Gastrocnemius medialis (tissue), 4 donors: Measurements from ENCODE around the gene RNU6-9. TPM values are rescaled to one million over a fixed set of nuclear protein-coding genes. Genes with fewer than 3 reads are reported as not detected.

Experiments used
- ATAC-seq, 2 donors: fragments of 150-250 bp; one replicate each; pipeline ENCODE4 v1.9.1; 2016
- DNase-seq, 2 donors: peaks; one replicate each; pipeline ENCODE4 v3.0.0-alpha.2; 2019
- H3K27ac ChIP-seq, 4 donors: fragments of 200-600 bp; sonication (generic); 1 replicate in 1 of 4; 2 replicates in 3 of 4; pipeline ENCODE4 v1.5.1; 2016 to 2018; ENCODE audit warnings: mild to moderate bottlenecking in 2 of 4, moderate library complexity in 1 of 4
- H3K27me3 ChIP-seq, 3 donors: fragments of 200-600 bp; sonication (generic) in 2 of 3; 1 replicate in 1 of 3; 2 replicates in 2 of 3; pipeline versions ENCODE4 v1.5.1 to v1.6.0; 2016 to 2019; ENCODE audit warnings: mild to moderate bottlenecking in 1 of 3, moderate library complexity in 1 of 3
- H3K36me3 ChIP-seq, 2 donors: fragments of 200-600 bp; sonication (generic) in 1 of 2; one replicate each; pipeline ENCODE4 v1.5.1; 2017 to 2018
- H3K4me1 ChIP-seq, 2 donors: fragments of 200-600 bp; sonication (generic) in 1 of 2; one replicate each; pipeline ENCODE4 v1.5.1; 2016 to 2017; ENCODE audit warnings: mild to moderate bottlenecking in 2 of 2
- H3K4me3 ChIP-seq, 4 donors: fragments of 200-600 bp; sonication (generic) in 3 of 4; 1 replicate in 1 of 4; 2 replicates in 3 of 4; pipeline ENCODE4 v1.5.1; 2016 to 2019; ENCODE audit warnings: mild to moderate bottlenecking in 2 of 4
- H3K9me3 ChIP-seq, 3 donors: fragments of 200-600 bp; sonication (generic) in 2 of 3; 1 replicate in 1 of 3; 2 replicates in 2 of 3; pipeline ENCODE4 v1.5.1; 2016 to 2019
- CTCF ChIP-seq, 5 experiments: fragments of 450-650 bp in 3 of 5; fragments of 200-600 bp in 2 of 5; sonication (generic) in 2 of 5; IDR thresholded peaks in 4 of 5; conservative IDR thresholded peaks in 1 of 5; 1 replicate in 4 of 5; 2 replicates in 1 of 5; pipeline ENCODE4 v1.5.1; 2016 to 2019; ENCODE audit warnings: antibody characterized with exemption in 5 of 5, mild to moderate bottlenecking in 3 of 5, moderate library complexity in 3 of 5
- POLR2A ChIP-seq, 2 donors: fragments of 450-650 bp; IDR thresholded peaks; one replicate each; pipeline ENCODE4 v1.6.1; 2017; ENCODE audit warnings: antibody characterized with exemption in 2 of 2, mild to moderate bottlenecking in 2 of 2, moderate library complexity in 2 of 2
- in situ Hi-C, 4 donors: fragments of 200-750 bp; cut with MboI; loops; one replicate each; pipeline versions ENCODE4 v1.15.0 to v1.8.0; 2017; ENCODE audit warnings: low sequenced_read_pairs in 4 of 4
- intact Hi-C: fragments of 100-400 bp; cut with DNase I; formaldehyde crosslinking; loops from one replicate; pipeline ENCODE4 v1.15.1; 2023; ENCODE audit warnings: low total_unique reads
- total RNA-seq, 4 donors: library from RNA; depleted of rRNA; stranded (reverse); fragments of >200 nt; gene quantifications; one replicate each; pipeline versions ENCODE4 v1.1.0 to v1.2.3, GENCODE V29; 2016

RNU6-9 gene
- total RNA-seq, 4 donors from 2014 or later: not detected

- H3K36me3 ChIP-seq: no peaks in the 10 kb centered on the region
- ATAC-seq (peak; percentile 69 to 72), DNase-seq (no peak)
- peaks cover 8 to 16% (median 14%) of the 10 kb centered on the region in 3 donors for H3K27me3 ChIP-seq
- H3K4me1 ChIP-seq: peaks cover 4 to 16% of the 10 kb centered on the region in 2 donors
- intact Hi-C loops: loop anchor here (1.0 kb wide), 1 partner anchor 19 kb away; the partner anchor contains the start of genes MED16 and RNU6-9
- H3K4me3 ChIP-seq: peak overlapping the region; percentile 72 to 87 (median 82)
- H3K9me3 ChIP-seq: no peaks in the 10 kb centered on the region
- H3K27ac ChIP-seq: peak overlapping the region; percentile 63 to 85 (median 78)
- in situ Hi-C loops: no loop called here
- TF ChIP-seq POLR2A (IDR thresholded peaks at IDR 0.05): no peak
- TF ChIP-seq CTCF (IDR thresholded peaks at IDR 0.05 in 4 of 5, conservative IDR thresholded peaks at IDR 0.05 in 1 of 5): no peak
Measured at GRCh38 chr19:912181-913079, 19.1 kb downstream of the RNU6-9 start.

- in situ Hi-C loops: no loop called here
- no peaks in the 10 kb centered on the region for H3K9me3 ChIP-seq
- H3K27ac ChIP-seq: peak within 1 kb of the TSS; percentile 76 to 90 (median 84)
- ATAC-seq: peak; percentile 93 to 95
- H3K36me3 ChIP-seq: no peaks in the 10 kb centered on the region
- intact Hi-C loops: loop anchor here (1.0 kb wide), 1 partner anchor 20 kb away; the partner anchor contains the start of genes MED16 and RNU6-9
- H3K4me1 ChIP-seq: peaks cover 4 to 21% of the 10 kb centered on the region in 2 donors
- TF ChIP-seq POLR2A (IDR thresholded peaks at IDR 0.05) (peak; percentile 62 to 77), CTCF (IDR thresholded peaks at IDR 0.05 in 4 of 5, conservative IDR thresholded peaks at IDR 0.05 in 1 of 5) (no peak)
- peaks cover 16 to 24% (median 22%) of the 10 kb centered on the region in 3 donors for H3K27me3 ChIP-seq
- DNase-seq: peak; percentile 60 to 65
- H3K4me3 ChIP-seq: peak within 1 kb of the TSS; percentile 72 to 90 (median 84)
Measured at GRCh38 chr19:913080-913748, 19.9 kb downstream of the RNU6-9 start, which contains the start of gene R3HDM4. TSS of gene R3HDM4 (minus strand) at chr19:913219. CDS start at chr19:913157, 62 bp downstream.

DNA sequence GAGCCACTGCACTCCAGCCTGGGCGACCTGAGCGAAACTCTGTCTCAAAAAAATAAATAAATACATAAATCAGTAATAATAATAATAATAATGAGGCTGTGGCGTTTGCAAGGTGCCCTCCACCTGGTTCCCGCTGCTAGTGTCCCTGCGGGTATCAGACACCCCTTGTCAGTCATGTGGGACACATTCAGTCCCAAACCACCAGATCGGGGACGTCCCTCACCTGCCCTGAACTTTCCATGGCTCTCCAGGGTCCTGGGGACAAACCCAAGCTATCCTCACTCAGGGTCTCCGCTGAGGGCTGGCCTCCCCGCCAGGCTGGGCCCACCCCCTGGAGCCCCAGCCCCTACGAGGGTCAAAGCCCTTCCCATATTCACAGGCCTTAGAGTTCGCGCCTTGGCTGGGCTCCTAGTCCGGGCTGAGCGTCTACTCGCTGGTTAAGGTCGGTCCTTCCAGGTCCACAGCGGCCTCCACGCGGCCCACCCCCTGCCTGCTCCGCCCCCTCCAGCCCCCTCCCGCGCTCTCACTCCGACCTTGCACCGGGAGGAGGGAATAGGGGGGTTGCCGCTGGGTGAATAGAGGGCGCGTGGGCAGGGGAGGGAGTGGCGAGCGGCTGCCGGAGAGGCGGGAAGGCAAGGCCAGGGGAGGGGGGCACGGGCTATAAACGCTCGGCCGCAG is 23.5 kb downstream of the RNU6-9 start:
- DNase-seq (no peak), ATAC-seq (no peak)
- H3K36me3 ChIP-seq: no peaks in the 10 kb centered on the region
- no peaks in the 10 kb centered on the region for H3K9me3 ChIP-seq
- H3K4me1 ChIP-seq: peaks cover 9 to 21% of the 10 kb centered on the region in 2 donors
- peak overlapping the region in 3 of 4 donors; percentile 17 to 32 (median 28) for H3K4me3 ChIP-seq
- no peak overlapping the region for H3K27ac ChIP-seq
- in situ Hi-C loops (no loop called here), intact Hi-C loops (no loop called here)
- TF ChIP-seq POLR2A (IDR thresholded peaks at IDR 0.05) (no peak), CTCF (IDR thresholded peaks at IDR 0.05 in 4 of 5, conservative IDR thresholded peaks at IDR 0.05 in 1 of 5) (no peak)
- peaks cover 37 to 57% (median 53%) of the 10 kb centered on the region in 3 donors for H3K27me3 ChIP-seq

DNA sequence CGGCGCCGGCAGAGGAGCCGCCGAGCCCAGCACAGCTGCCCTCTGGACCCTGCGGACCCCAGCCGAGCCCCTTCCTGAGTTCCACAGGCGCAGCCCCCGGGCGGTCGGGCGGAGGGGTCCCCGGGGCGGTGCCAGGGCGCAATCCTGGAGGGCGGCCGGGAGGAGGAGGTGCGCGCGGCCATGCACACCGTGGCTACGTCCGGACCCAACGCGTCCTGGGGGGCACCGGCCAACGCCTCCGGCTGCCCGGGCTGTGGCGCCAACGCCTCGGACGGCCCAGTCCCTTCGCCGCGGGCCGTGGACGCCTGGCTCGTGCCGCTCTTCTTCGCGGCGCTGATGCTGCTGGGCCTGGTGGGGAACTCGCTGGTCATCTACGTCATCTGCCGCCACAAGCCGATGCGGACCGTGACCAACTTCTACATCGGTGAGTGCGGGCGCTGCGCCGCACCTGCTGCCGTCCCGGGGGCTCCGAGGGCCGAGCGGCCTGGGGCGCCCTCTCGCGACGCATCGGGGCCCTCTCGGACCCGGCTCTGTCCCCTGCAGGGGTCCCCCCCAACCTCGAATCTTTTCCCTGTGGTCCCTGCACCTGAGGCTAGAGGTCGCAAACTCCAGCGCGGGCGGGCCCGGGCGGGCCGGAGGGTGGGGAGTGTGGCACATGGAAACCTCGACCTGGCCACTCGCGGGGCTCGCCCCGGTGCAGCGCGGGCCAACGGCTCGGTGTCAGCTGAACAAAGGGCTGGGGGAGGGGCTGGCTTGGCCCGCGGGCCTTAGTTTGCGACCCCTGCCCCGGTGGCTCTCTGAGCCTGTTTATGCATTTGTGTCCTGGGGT is 24.3 kb downstream of the RNU6-9 start, which contains the start of gene KISS1R:
TSS of gene KISS1R (plus strand) at position 11 of the 829 bp plus-strand sequence. CDS start at position 181, 170 bp downstream.
- Histone ChIP-seq H3K27ac (no peak within 1 kb of the TSS), H3K27me3 (peaks cover 37 to 57% (median 53%) of the 10 kb centered on the region in 3 donors), H3K36me3 (no peaks in the 10 kb centered on the region), H3K4me1 (peaks cover 9 to 17% of the 10 kb centered on the region in 2 donors), H3K4me3 (peak within 1 kb of the TSS; percentile 17 to 32 (median 28)), H3K9me3 (no peaks in the 10 kb centered on the region)
- peak in 1 of 5 experiments; percentile 21 for TF ChIP-seq CTCF (IDR thresholded peaks at IDR 0.05 in 4 of 5, conservative IDR thresholded peaks at IDR 0.05 in 1 of 5)
- no peak for TF ChIP-seq POLR2A (IDR thresholded peaks at IDR 0.05)
- no peak for DNase-seq
- in situ Hi-C loops (no loop called here), intact Hi-C loops (no loop called here)
- ATAC-seq: no peak
